ENCODE measurements around the gene DPP10.

Gene DPP10

GRCh38 chr2:114784046-114784445 lies 341.6 kb downstream of the DPP10 start:
- TF ChIP-seq CTCF (IDR thresholded peaks at IDR 0.05; ENCODE audit: borderline replicate concordance, extremely low read depth, low read length, poor library complexity, severe bottlenecking), result no peak
- no peak for TF ChIP-seq EZH2 (IDR thresholded peaks at IDR 0.05; ENCODE audit: borderline replicate concordance, low read depth, low read length, severe bottlenecking)
- Histone ChIP-seq H3K4me2 (ENCODE audit: insufficient read depth, low read length) (no peak overlapping the region), H3K79me2 (ENCODE audit: insufficient read depth, low read length) (no peaks in the 10 kb centered on the region), H3K4me3 (ENCODE audit: low read depth in 1 of 2, low read length in 2 of 2) (no peak overlapping the region), H3K9me3 (ENCODE audit: insufficient read depth, low read length, severe bottlenecking) (no peaks in the 10 kb centered on the region), H3K9ac (ENCODE audit: low read depth, low read length) (no peak overlapping the region), H3K4me1 (ENCODE audit: insufficient read depth, low read length) (no peaks in the 10 kb centered on the region), H3K27ac (ENCODE audit: low read length) (no peak overlapping the region), H3K27me3 (ENCODE audit: insufficient read depth, low read length, poor library complexity) (no peaks in the 10 kb centered on the region), H3K36me3 (ENCODE audit: insufficient read depth, low read length) (no peaks in the 10 kb centered on the region), H4K20me1 (ENCODE audit: insufficient read depth, low read length) (no peaks in the 10 kb centered on the region), H2AFZ (ENCODE audit: low read depth, low read length) (no peak overlapping the region)
- no peak for ATAC-seq (ENCODE audit: insufficient read depth, low read depth)
- DNase-seq, result no peak

- Histone ChIP-seq H3K9me3 (ENCODE audit: insufficient read depth, low read length, severe bottlenecking) (no peaks in the 10 kb centered on the region), H3K4me2 (ENCODE audit: insufficient read depth, low read length) (no peak overlapping the region), H3K4me1 (ENCODE audit: insufficient read depth, low read length) (no peaks in the 10 kb centered on the region), H3K79me2 (ENCODE audit: insufficient read depth, low read length) (no peaks in the 10 kb centered on the region), H3K4me3 (ENCODE audit: low read depth in 1 of 2, low read length in 2 of 2) (no peak overlapping the region), H3K27me3 (ENCODE audit: insufficient read depth, low read length, poor library complexity) (no peaks in the 10 kb centered on the region), H3K27ac (ENCODE audit: low read length) (no peak overlapping the region), H4K20me1 (ENCODE audit: insufficient read depth, low read length) (no peaks in the 10 kb centered on the region), H3K36me3 (ENCODE audit: insufficient read depth, low read length) (no peaks in the 10 kb centered on the region), H2AFZ (ENCODE audit: low read depth, low read length) (no peak overlapping the region), H3K9ac (ENCODE audit: low read depth, low read length) (no peak overlapping the region)
- TF ChIP-seq EZH2 (IDR thresholded peaks at IDR 0.05; ENCODE audit: borderline replicate concordance, low read depth, low read length, severe bottlenecking) (no peak), CTCF (IDR thresholded peaks at IDR 0.05; ENCODE audit: borderline replicate concordance, extremely low read depth, low read length, poor library complexity, severe bottlenecking) (no peak)
- DNase-seq (no peak), ATAC-seq (ENCODE audit: insufficient read depth, low read depth) (no peak)
Measured at GRCh38 chr2:114784890-114785583, 342.6 kb downstream of the DPP10 start.

GRCh38 chr2:114786901-114787300 lies 344.5 kb downstream of the DPP10 start:
- Histone ChIP-seq H3K27me3 (ENCODE audit: insufficient read depth, low read length, poor library complexity) (no peaks in the 10 kb centered on the region), H3K4me1 (ENCODE audit: insufficient read depth, low read length) (no peaks in the 10 kb centered on the region), H3K4me3 (ENCODE audit: low read depth in 1 of 2, low read length in 2 of 2) (no peak overlapping the region), H3K79me2 (ENCODE audit: insufficient read depth, low read length) (no peaks in the 10 kb centered on the region), H3K9ac (ENCODE audit: low read depth, low read length) (no peak overlapping the region), H4K20me1 (ENCODE audit: insufficient read depth, low read length) (no peaks in the 10 kb centered on the region), H3K27ac (ENCODE audit: low read length) (no peak overlapping the region), H3K4me2 (ENCODE audit: insufficient read depth, low read length) (no peak overlapping the region), H3K9me3 (ENCODE audit: insufficient read depth, low read length, severe bottlenecking) (no peaks in the 10 kb centered on the region), H2AFZ (ENCODE audit: low read depth, low read length) (no peak overlapping the region), H3K36me3 (ENCODE audit: insufficient read depth, low read length) (no peaks in the 10 kb centered on the region)
- TF ChIP-seq EZH2 (IDR thresholded peaks at IDR 0.05; ENCODE audit: borderline replicate concordance, low read depth, low read length, severe bottlenecking) (no peak), CTCF (IDR thresholded peaks at IDR 0.05; ENCODE audit: borderline replicate concordance, extremely low read depth, low read length, poor library complexity, severe bottlenecking) (no peak)
- DNase-seq, result no peak
- no peak for ATAC-seq (ENCODE audit: insufficient read depth, low read depth)

Measured in DND-41 (cell line).